SK-N-MC (cell line): Measurements from ENCODE around the gene MAST2.

Experiments
- EZH2 ChIP-seq: fragments of 200-600 bp; sonication (generic); IDR thresholded peaks from one replicate; pipeline ENCODE4 v1.6.1; 2017; ENCODE audit warnings: antibody characterized with exemption
- POLR2AphosphoS5 ChIP-seq: IDR thresholded peaks from 2 replicates; pipeline ENCODE4 v1.6.1; 2012; ENCODE audit warnings: mild to moderate bottlenecking, low read depth, low read length, borderline replicate concordance

- TF ChIP-seq POLR2AphosphoS5, result no peak
- no peak for TF ChIP-seq EZH2
These were observed 13.8 kb upstream of the MAST2 start for GRCh38 chr1:45789601-45790000.
